Fibroblast of lung (primary cell): ENCODE data around the gene CSTF3. TPM values are rescaled to one million over a fixed set of nuclear protein-coding genes. Genes with fewer than 3 reads are reported as not detected.

ENCODE experiments used
- DNase-seq, 2 donors: peaks; one replicate each; pipeline versions ENCODE4 v3.0.0 to v3.0.0-alpha.2; 2010; ENCODE audit warnings: low read depth in 2 of 2
- H2AFZ ChIP-seq: 2 replicates; pipeline ENCODE4 v1.5.1; 2012; ENCODE audit warnings: low read length, control low read depth, inconsistent platforms
- H3K27ac ChIP-seq: 2 replicates; pipeline ENCODE4 v1.5.1; 2011; ENCODE audit warnings: low read length, control low read depth; ENCODE audit not compliant: insufficient read depth
- H3K27me3 ChIP-seq: 2 replicates; pipeline ENCODE4 v1.5.1; 2011; ENCODE audit warnings: mild to moderate bottlenecking, low read length; ENCODE audit not compliant: control insufficient read depth, insufficient read depth
- H3K36me3 ChIP-seq: 2 replicates; pipeline ENCODE4 v1.5.1; 2011; ENCODE audit warnings: low read length; ENCODE audit not compliant: control insufficient read depth, insufficient read depth
- H3K4me1 ChIP-seq: 2 replicates; pipeline ENCODE4 v1.5.1; 2011; ENCODE audit warnings: low read length; ENCODE audit not compliant: control insufficient read depth, insufficient read depth; ENCODE audit errors: extremely low read depth
- H3K4me2 ChIP-seq: 2 replicates; pipeline ENCODE4 v1.5.1; 2011; ENCODE audit warnings: low read length, control low read depth; ENCODE audit not compliant: insufficient read depth; ENCODE audit errors: extremely low read depth
- H3K4me3 ChIP-seq, 4 experiments: fragments of 200-600 bp in 1 of 4; sonication (generic) in 1 of 4; replicated peaks in 1 of 4; 2 replicates each; pipeline ENCODE4 v1.5.1; 2011 to 2016; ENCODE audit warnings: low read length in 4 of 4, low read depth in 3 of 4, mild to moderate bottlenecking in 3 of 4, control low read depth in 2 of 4, inconsistent platforms in 1 of 4, mixed read lengths in 1 of 4; ENCODE audit not compliant: insufficient read depth in 1 of 4; ENCODE audit errors: control extremely low read depth in 1 of 4
- H3K79me2 ChIP-seq: 2 replicates; pipeline ENCODE4 v1.5.1; 2012; ENCODE audit warnings: mild to moderate bottlenecking, low read length, inconsistent platforms; ENCODE audit not compliant: control insufficient read depth, insufficient read depth
- H3K9ac ChIP-seq: 2 replicates; pipeline ENCODE4 v1.5.1; 2011; ENCODE audit warnings: mild to moderate bottlenecking, low read length, control low read depth; ENCODE audit not compliant: insufficient read depth
- H3K9me3 ChIP-seq: 2 replicates; pipeline ENCODE4 v1.5.1; 2012; ENCODE audit warnings: low read depth, low read length; ENCODE audit not compliant: control insufficient read depth, insufficient read depth
- H4K20me1 ChIP-seq: 2 replicates; pipeline ENCODE4 v1.5.1; 2011; ENCODE audit warnings: low read length; ENCODE audit not compliant: control insufficient read depth, insufficient read depth; ENCODE audit errors: extremely low read depth
- EZH2 ChIP-seq: IDR thresholded peaks from 2 replicates; pipeline ENCODE4 v1.5.1; 2012; ENCODE audit warnings: low read length, control low read depth, mild to moderate bottlenecking; ENCODE audit errors: missing control alignments
- polyA plus RNA-seq, 2 donors: library from polyadenylated mRNA; depleted of rRNA in 1 of 2; stranded (reverse) in 1 of 2; unstranded in 1 of 2; fragments of >200 nt; gene quantifications; 2 replicates each; pipeline ENCODE4 v1.2.1, GENCODE V29; 2011 to 2012; ENCODE audit warnings: missing spikeins in 1 of 2
- total RNA-seq: library from RNA; depleted of rRNA; stranded (reverse); fragments of >200 nt; gene quantifications from 2 replicates; pipeline ENCODE4 v1.2.1, GENCODE V29; 2014
- TF ChIP-seq, protein P1 (sequence below), 2 donors: IDR thresholded peaks in 1 of 2; conservative IDR thresholded peaks in 1 of 2; 1 replicate in 1 of 2; 2 replicates in 1 of 2; pipeline ENCODE4 v1.5.1; 2011 to 2012; ENCODE audit warnings: low read length in 2 of 2, control low read depth in 1 of 2, inconsistent platforms in 1 of 2, low read depth in 1 of 2, mild to moderate bottlenecking in 1 of 2

The CSTF3 gene
- total and polyA plus RNA-seq, 2 donors (not counting 1 experiment from before 2014, with no cell fraction given): 26.3 to 27.4 TPM

DNA sequence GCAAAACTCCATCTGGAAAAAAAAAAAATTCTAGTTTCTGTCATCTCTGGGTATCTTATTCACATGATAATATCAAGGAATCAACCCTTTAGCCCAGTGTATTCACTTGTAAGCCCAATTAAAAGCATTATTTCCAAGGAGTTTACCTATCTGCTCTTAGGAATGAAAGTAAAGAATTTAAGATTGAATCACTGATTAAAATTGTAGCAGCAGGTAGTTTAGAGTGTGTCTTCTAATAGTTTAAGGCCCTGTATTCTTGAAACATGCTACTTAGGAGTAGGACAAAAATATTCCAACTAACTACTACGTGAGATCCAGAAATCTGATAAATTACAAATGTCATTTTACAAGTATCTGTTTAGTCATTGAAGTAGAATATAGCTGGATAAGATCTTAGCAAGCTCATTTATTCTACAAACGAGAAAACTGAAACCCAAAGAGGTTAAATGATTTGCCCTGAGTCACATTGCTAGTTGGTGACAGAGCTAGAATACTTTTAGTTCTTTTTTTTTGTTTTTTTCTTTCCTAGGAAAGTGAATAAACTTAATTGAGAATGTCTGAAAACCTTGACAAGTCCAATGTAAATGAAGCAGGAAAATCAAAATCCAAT is 118.0 kb downstream of the CSTF3 start:
- H3K9ac ChIP-seq: no peak overlapping the region

DNA sequence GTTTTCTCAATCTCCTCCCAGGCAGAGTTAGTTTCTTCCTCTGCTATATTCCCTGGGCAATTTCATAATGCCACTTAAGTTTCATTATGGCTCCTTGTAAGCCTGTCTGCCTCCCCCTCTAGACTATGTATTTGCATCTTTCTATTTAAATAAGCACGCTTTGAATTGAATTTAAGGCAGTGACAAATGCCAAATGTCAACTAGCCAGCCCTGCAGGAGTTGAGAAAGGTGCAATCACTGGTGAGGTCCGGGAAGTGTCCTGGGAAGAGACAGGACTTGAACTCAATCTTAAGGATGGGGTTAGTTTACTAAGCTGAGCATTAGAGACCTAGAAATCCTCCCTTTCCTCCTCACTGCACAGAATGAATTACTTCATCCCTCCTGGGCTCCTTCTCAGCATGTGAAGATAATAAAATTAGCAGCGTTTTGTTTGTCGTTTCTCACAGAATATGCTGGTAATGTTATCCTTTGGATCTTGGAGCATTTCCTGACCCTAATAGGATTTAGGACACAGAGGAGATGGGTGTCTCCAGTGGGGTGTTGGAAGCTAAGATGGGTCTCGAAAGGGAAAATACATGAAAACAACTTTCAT is 120.3 kb downstream of the CSTF3 start:
- H3K4me2 ChIP-seq: peak overlapping the region; percentile 82
- no peaks in the 10 kb centered on the region for H3K27me3 ChIP-seq
- H3K79me2 ChIP-seq: peaks cover 12% of the 10 kb centered on the region
- no peak overlapping the region for H3K9ac ChIP-seq
- DNase-seq: no peak
- no peaks in the 10 kb centered on the region for H3K9me3 ChIP-seq
- H3K4me1 ChIP-seq: no peaks in the 10 kb centered on the region
- H4K20me1 ChIP-seq: no peaks in the 10 kb centered on the region
- peaks cover 5% of the 10 kb centered on the region for H3K36me3 ChIP-seq
- H3K27ac ChIP-seq: peak overlapping the region; percentile 93
- H2AFZ ChIP-seq: no peak overlapping the region
- peak overlapping the region; percentile 64 to 80 (median 76) for H3K4me3 ChIP-seq
- TF ChIP-seq EZH2: no peak
- TF ChIP-seq, protein P1, sequence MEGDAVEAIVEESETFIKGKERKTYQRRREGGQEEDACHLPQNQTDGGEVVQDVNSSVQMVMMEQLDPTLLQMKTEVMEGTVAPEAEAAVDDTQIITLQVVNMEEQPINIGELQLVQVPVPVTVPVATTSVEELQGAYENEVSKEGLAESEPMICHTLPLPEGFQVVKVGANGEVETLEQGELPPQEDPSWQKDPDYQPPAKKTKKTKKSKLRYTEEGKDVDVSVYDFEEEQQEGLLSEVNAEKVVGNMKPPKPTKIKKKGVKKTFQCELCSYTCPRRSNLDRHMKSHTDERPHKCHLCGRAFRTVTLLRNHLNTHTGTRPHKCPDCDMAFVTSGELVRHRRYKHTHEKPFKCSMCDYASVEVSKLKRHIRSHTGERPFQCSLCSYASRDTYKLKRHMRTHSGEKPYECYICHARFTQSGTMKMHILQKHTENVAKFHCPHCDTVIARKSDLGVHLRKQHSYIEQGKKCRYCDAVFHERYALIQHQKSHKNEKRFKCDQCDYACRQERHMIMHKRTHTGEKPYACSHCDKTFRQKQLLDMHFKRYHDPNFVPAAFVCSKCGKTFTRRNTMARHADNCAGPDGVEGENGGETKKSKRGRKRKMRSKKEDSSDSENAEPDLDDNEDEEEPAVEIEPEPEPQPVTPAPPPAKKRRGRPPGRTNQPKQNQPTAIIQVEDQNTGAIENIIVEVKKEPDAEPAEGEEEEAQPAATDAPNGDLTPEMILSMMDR (conservative IDR thresholded peaks at IDR 0.05 in 1 of 2, IDR thresholded peaks at IDR 0.05 in 1 of 2; ENCODE audit: low read depth in 1 of 2, low read length in 2 of 2): no peak

More for the DNA sequence above, 118.0 kb downstream of the CSTF3 start:
- no peaks in the 10 kb centered on the region for H3K4me1 ChIP-seq
- H4K20me1 ChIP-seq: no peaks in the 10 kb centered on the region
- H3K27ac ChIP-seq: no peak overlapping the region
- H3K9me3 ChIP-seq: no peaks in the 10 kb centered on the region
- peaks cover 12% of the 10 kb centered on the region for H3K79me2 ChIP-seq
- H3K27me3 ChIP-seq: no peaks in the 10 kb centered on the region
- no peak overlapping the region for H3K4me3 ChIP-seq
- peak in 1 of 2 donors; percentile 57 for DNase-seq
- TF ChIP-seq, protein P1 (conservative IDR thresholded peaks at IDR 0.05 in 1 of 2, IDR thresholded peaks at IDR 0.05 in 1 of 2; ENCODE audit: low read depth in 1 of 2, low read length in 2 of 2): no peak
- TF ChIP-seq EZH2: no peak
- H3K4me2 ChIP-seq: no peak overlapping the region
- H2AFZ ChIP-seq: no peak overlapping the region
- H3K36me3 ChIP-seq: peaks cover 6% of the 10 kb centered on the region

DNA sequence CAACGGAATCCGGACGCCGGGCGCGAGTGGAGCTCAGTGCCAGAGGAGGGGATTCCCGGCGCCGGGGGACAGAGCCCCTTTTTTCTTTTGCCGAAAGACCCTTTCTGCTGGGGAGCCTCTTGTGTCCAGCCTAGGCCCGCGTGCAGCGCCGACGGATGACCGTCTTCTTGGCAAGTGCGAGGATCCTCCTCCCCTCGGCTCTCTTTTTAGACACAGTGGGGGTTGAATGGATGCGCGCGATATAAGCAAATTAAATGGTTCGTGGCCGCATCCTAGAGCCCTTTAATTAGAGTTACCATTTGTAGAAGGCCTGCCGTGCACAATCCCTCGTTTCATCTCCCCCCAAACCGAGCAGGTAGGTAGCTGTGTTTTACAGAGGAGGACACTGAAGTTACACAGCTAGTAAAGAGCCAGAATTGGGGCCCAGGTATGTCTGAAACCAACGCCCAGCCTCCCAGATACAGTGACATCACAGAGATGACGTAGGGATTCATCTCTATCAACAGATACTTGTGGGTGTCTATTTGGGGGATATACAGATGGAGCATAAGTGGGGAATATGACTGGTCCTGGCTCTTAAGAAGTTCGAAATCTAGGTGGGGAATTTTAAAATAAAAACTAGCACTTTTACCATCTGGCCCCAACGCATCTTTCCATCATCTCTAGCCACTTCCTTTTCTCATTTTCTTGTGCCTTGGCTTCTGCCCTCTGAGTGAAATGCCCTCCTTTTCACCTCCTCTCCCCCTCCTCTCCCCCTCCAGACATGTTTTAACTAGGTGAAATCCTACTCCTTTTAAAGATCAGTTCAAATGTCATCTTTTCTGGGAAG is 121.0 kb downstream of the CSTF3 start:
- Histone ChIP-seq H3K4me1 (no peaks in the 10 kb centered on the region), H3K79me2 (peaks cover 12% of the 10 kb centered on the region), H3K36me3 (peaks cover 3% of the 10 kb centered on the region), H3K9ac (peak overlapping the region; percentile 80), H3K9me3 (no peaks in the 10 kb centered on the region), H4K20me1 (no peaks in the 10 kb centered on the region), H3K4me3 (peak overlapping the region; percentile 64 to 80 (median 76)), H3K27ac (peak overlapping the region; percentile 93), H3K4me2 (peak overlapping the region; percentile 82), H2AFZ (peak overlapping the region; percentile 95), H3K27me3 (no peaks in the 10 kb centered on the region)
- TF ChIP-seq, protein P1 (conservative IDR thresholded peaks at IDR 0.05 in 1 of 2, IDR thresholded peaks at IDR 0.05 in 1 of 2; ENCODE audit: low read depth in 1 of 2, low read length in 2 of 2): no peak
- TF ChIP-seq EZH2: no peak
- peak; percentile 32 to 56 for DNase-seq
